Measurements from ENCODE around the gene HRCT1.

DNA sequence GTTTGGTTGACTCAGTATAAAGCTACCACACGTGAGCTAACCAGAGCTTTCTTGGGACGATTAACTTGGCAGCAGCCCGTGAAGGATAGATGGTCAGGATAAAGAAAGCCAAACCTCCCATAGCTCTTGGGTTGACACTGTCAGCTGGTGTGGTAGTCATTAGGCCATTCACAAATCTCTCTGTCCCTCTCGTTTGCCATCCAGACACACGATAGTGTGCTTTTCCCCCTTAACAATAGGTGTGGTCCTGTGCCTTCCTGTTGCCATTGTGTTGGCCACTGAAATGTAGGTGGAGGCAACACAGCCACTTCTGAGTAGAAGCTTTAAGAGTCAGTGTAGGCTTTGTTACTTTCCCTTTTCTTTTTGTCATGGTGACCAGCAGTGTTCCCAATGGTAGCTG is 47.5 kb upstream of the HRCT1 start:
- TF ChIP-seq, protein P1, sequence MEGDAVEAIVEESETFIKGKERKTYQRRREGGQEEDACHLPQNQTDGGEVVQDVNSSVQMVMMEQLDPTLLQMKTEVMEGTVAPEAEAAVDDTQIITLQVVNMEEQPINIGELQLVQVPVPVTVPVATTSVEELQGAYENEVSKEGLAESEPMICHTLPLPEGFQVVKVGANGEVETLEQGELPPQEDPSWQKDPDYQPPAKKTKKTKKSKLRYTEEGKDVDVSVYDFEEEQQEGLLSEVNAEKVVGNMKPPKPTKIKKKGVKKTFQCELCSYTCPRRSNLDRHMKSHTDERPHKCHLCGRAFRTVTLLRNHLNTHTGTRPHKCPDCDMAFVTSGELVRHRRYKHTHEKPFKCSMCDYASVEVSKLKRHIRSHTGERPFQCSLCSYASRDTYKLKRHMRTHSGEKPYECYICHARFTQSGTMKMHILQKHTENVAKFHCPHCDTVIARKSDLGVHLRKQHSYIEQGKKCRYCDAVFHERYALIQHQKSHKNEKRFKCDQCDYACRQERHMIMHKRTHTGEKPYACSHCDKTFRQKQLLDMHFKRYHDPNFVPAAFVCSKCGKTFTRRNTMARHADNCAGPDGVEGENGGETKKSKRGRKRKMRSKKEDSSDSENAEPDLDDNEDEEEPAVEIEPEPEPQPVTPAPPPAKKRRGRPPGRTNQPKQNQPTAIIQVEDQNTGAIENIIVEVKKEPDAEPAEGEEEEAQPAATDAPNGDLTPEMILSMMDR (IDR thresholded peaks at IDR 0.05) = no peak
- TF ChIP-seq EP300 (IDR thresholded peaks at IDR 0.05) (no peak), POLR2AphosphoS5 (IDR thresholded peaks at IDR 0.05) (no peak)

Measured in gastroesophageal sphincter (tissue), 3 donors.